ENCODE data around the gene CEMIP. TPM values are rescaled to one million over a fixed set of nuclear protein-coding genes. Genes with fewer than 3 reads are reported as not detected.

Gene CEMIP
- total RNA-seq, 1 experiment from 2014 or later, result 0.07 TPM

DNA sequence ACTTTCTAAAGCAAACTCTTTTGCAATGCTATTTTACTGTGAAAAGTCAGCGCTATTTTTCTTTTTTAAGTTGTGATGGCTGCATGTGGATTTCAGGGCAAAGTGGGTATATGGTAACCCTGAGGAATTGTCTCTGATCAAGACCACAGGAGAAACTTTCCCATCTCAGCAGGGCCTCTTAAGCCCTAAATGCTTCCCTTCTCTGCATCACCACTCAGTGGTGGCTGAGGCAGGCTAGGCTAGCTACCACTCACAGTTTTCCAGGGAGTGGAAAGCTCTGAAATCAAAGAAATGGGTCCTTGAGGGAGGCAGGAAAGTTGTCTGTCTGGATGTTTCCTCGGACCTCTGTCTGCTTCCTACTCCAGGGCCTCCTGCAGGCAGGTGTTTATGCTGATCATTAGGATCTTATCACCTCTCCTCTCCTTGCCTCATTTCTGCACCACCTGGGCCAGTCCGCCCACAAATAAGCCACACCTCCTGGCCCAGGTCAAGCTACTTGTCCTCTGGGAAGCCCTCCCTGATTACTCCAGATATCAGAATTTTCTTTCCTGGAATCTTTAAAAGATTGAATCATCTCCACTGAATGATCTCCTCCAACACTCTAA is 37.0 kb downstream of the CEMIP start:
- Mint-ChIP-seq H3K27me3 (ENCODE audit: insufficient read depth, unreplicated experiment) (peaks cover 11% of the 10 kb centered on the region), H3K9me3 (ENCODE audit: unreplicated experiment) (no peaks in the 10 kb centered on the region), H3K36me3 (ENCODE audit: insufficient read depth, unreplicated experiment) (no peaks in the 10 kb centered on the region), H3K4me3 (ENCODE audit: unreplicated experiment) (no peak overlapping the region), H3K27ac (ENCODE audit: unreplicated experiment) (no peak overlapping the region), H3K4me1 (ENCODE audit: low read depth, unreplicated experiment) (peaks cover 5% of the 10 kb centered on the region)
- ChIA-PET POLR2A (no interaction called here), CTCF (no interaction called here)
- Histone ChIP-seq H3K4me3 (ENCODE audit: low read depth, low read length) (no peak overlapping the region), H3K27me3 (replicated peaks; ENCODE audit: control insufficient read depth, insufficient read depth, low read length) (no peaks in the 10 kb centered on the region), H3K9me3 (no peaks in the 10 kb centered on the region), H3K36me3 (ENCODE audit: control insufficient read depth, insufficient read depth, low read length) (no peaks in the 10 kb centered on the region), H3K4me1 (no peaks in the 10 kb centered on the region)
- TF ChIP-seq, protein P1, sequence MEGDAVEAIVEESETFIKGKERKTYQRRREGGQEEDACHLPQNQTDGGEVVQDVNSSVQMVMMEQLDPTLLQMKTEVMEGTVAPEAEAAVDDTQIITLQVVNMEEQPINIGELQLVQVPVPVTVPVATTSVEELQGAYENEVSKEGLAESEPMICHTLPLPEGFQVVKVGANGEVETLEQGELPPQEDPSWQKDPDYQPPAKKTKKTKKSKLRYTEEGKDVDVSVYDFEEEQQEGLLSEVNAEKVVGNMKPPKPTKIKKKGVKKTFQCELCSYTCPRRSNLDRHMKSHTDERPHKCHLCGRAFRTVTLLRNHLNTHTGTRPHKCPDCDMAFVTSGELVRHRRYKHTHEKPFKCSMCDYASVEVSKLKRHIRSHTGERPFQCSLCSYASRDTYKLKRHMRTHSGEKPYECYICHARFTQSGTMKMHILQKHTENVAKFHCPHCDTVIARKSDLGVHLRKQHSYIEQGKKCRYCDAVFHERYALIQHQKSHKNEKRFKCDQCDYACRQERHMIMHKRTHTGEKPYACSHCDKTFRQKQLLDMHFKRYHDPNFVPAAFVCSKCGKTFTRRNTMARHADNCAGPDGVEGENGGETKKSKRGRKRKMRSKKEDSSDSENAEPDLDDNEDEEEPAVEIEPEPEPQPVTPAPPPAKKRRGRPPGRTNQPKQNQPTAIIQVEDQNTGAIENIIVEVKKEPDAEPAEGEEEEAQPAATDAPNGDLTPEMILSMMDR (IDR thresholded peaks at IDR 0.05; ENCODE audit: insufficient read depth in 1 of 2, low read depth in 1 of 2, low read length in 1 of 2, severe bottlenecking in 1 of 2, unreplicated experiment in 1 of 2), result no peak
- no peak for DNase-seq
- intact Hi-C loops (cut with micrococcal nuclease; ENCODE audit: unreplicated experiment), result no loop called here
- no TSS peak for BruUV-seq (replicated peaks)

DNA sequence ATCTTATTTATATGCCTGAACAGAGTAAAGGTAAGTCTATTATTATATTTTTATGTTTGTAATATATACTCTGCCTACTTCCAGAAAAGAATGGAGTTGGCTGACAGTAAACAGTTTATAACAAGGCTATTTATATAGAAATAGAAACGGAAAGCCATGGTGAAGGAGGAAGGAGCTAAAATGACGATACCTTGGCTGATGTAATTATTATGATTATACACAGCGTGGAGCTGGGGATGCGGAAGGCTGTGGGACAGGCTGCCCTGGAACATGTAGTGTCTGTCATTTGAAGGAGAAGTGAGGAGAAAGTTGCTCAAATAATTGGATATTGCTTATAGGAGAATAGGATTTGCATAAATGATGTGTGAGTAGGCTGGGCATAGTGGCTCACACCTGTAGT is 37.8 kb downstream of the CEMIP start:
- intact Hi-C loops (cut with micrococcal nuclease; ENCODE audit: unreplicated experiment), result no loop called here
- Mint-ChIP-seq H3K4me1 (ENCODE audit: low read depth, unreplicated experiment) (peaks cover 5% of the 10 kb centered on the region), H3K36me3 (ENCODE audit: insufficient read depth, unreplicated experiment) (no peaks in the 10 kb centered on the region), H3K27ac (ENCODE audit: unreplicated experiment) (no peak overlapping the region), H3K9me3 (ENCODE audit: unreplicated experiment) (no peaks in the 10 kb centered on the region), H3K27me3 (ENCODE audit: insufficient read depth, unreplicated experiment) (peaks cover 11% of the 10 kb centered on the region), H3K4me3 (ENCODE audit: unreplicated experiment) (no peak overlapping the region)
- DNase-seq, result no peak
- Histone ChIP-seq H3K9me3 (no peaks in the 10 kb centered on the region), H3K4me3 (ENCODE audit: low read depth, low read length) (no peak overlapping the region), H3K27me3 (replicated peaks; ENCODE audit: control insufficient read depth, insufficient read depth, low read length) (no peaks in the 10 kb centered on the region), H3K4me1 (no peaks in the 10 kb centered on the region), H3K36me3 (ENCODE audit: control insufficient read depth, insufficient read depth, low read length) (no peaks in the 10 kb centered on the region)
- TF ChIP-seq, protein P1 (IDR thresholded peaks at IDR 0.05; ENCODE audit: insufficient read depth in 1 of 2, low read depth in 1 of 2, low read length in 1 of 2, severe bottlenecking in 1 of 2, unreplicated experiment in 1 of 2), result no peak
- ChIA-PET POLR2A (no interaction called here), CTCF (no interaction called here)
- BruUV-seq (replicated peaks), result no TSS peak

DNA sequence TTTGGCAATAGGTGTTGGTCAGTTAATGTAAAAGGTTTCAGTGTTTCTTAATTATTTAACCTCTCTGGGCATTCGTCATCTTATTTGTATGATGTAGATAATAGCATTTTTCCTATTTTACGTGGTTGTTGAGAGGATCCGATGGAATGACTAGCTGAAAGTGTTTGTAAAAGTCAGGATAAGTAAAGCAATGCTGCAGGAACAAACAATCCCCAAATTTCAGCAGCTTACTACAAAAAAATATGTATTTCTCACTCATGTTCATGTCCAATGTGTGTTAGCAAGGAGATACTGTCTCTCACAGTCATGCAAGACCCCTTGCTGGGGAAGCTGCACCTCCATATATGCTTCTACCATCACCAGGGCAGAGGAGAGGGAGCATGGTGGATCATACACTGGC is 38.7 kb downstream of the CEMIP start:
- Mint-ChIP-seq H3K27me3 (ENCODE audit: insufficient read depth, unreplicated experiment) (peaks cover 11% of the 10 kb centered on the region), H3K27ac (ENCODE audit: unreplicated experiment) (no peak overlapping the region), H3K4me1 (ENCODE audit: low read depth, unreplicated experiment) (peaks cover 5% of the 10 kb centered on the region), H3K4me3 (ENCODE audit: unreplicated experiment) (no peak overlapping the region), H3K9me3 (ENCODE audit: unreplicated experiment) (no peaks in the 10 kb centered on the region), H3K36me3 (ENCODE audit: insufficient read depth, unreplicated experiment) (no peaks in the 10 kb centered on the region)
- no peak overlapping the region for H3K4me3 ChIP-seq (ENCODE audit: low read depth, low read length)
- intact Hi-C loops (cut with micrococcal nuclease; ENCODE audit: unreplicated experiment), result no loop called here
- no peaks in the 10 kb centered on the region for H3K9me3 ChIP-seq
- H3K4me1 ChIP-seq, result no peaks in the 10 kb centered on the region
- BruUV-seq (replicated peaks), result no TSS peak
- TF ChIP-seq, protein P1 (IDR thresholded peaks at IDR 0.05; ENCODE audit: insufficient read depth in 1 of 2, low read depth in 1 of 2, low read length in 1 of 2, severe bottlenecking in 1 of 2, unreplicated experiment in 1 of 2), result no peak
- POLR2A ChIA-PET, result no interaction called here
- H3K27me3 ChIP-seq (replicated peaks; ENCODE audit: control insufficient read depth, insufficient read depth, low read length), result no peaks in the 10 kb centered on the region
- DNase-seq, result no peak
- CTCF ChIA-PET, result no interaction called here
- H3K36me3 ChIP-seq (ENCODE audit: control insufficient read depth, insufficient read depth, low read length), result no peaks in the 10 kb centered on the region
